ENCODE data around the gene TPSG1.

The TPSG1 gene

GRCh38 chr16:1262210-1262845 lies 37.3 kb upstream of the TPSG1 start:
- no peak overlapping the region for H3K4me3 ChIP-seq (ENCODE audit: low read depth, low read length)
- no peak for DNase-seq
- no peak for TF ChIP-seq CTCF (IDR thresholded peaks at IDR 0.05; ENCODE audit: low read depth, low read length, missing control alignments)
- no peak overlapping the region for H3K27ac ChIP-seq
- in situ Hi-C loops (cut with HindIII; ENCODE audit: low pct_ligation_motif_present, low sequenced_read_pairs), result no loop called here
- peaks cover 31% of the 10 kb centered on the region for H3K27me3 ChIP-seq (replicated peaks)
- no peaks in the 10 kb centered on the region for H3K36me3 ChIP-seq (replicated peaks)

- in situ Hi-C loops (cut with HindIII; ENCODE audit: low pct_ligation_motif_present, low sequenced_read_pairs), result no loop called here
- TF ChIP-seq CTCF (IDR thresholded peaks at IDR 0.05; ENCODE audit: low read depth, low read length, missing control alignments), result no peak
- no peak for DNase-seq
- Histone ChIP-seq H3K27ac (no peak overlapping the region), H3K4me3 (ENCODE audit: low read depth, low read length) (no peak overlapping the region), H3K36me3 (replicated peaks) (no peaks in the 10 kb centered on the region), H3K27me3 (replicated peaks) (peaks cover 31% of the 10 kb centered on the region)
Observed at GRCh38 chr16:1261131-1261892, 36.2 kb upstream of the TPSG1 start.

- no peak for DNase-seq
- in situ Hi-C loops (cut with HindIII; ENCODE audit: low pct_ligation_motif_present, low sequenced_read_pairs), result no loop called here
Observed at GRCh38 chr16:1260101-1260680, 35.1 kb upstream of the TPSG1 start.

GRCh38 chr16:1259760-1260068 lies 34.6 kb upstream of the TPSG1 start:
- no peak for TF ChIP-seq CTCF (IDR thresholded peaks at IDR 0.05; ENCODE audit: low read depth, low read length, missing control alignments)
- Histone ChIP-seq H3K4me3 (ENCODE audit: low read depth, low read length) (no peak overlapping the region), H3K27ac (no peak overlapping the region), H3K36me3 (replicated peaks) (no peaks in the 10 kb centered on the region), H3K27me3 (replicated peaks) (peaks cover 31% of the 10 kb centered on the region)
- in situ Hi-C loops (cut with HindIII; ENCODE audit: low pct_ligation_motif_present, low sequenced_read_pairs), result no loop called here
- DNase-seq, result no peak

More at GRCh38 chr16:1260101-1260680, 35.1 kb upstream of the TPSG1 start:
- Histone ChIP-seq H3K27me3 (replicated peaks) (peaks cover 31% of the 10 kb centered on the region), H3K27ac (no peak overlapping the region), H3K4me3 (ENCODE audit: low read depth, low read length) (no peak overlapping the region), H3K36me3 (replicated peaks) (no peaks in the 10 kb centered on the region)
- TF ChIP-seq CTCF (IDR thresholded peaks at IDR 0.05; ENCODE audit: low read depth, low read length, missing control alignments), result no peak

GRCh38 chr16:1258906-1259759 lies 34.1 kb upstream of the TPSG1 start:
- no peak for TF ChIP-seq CTCF (IDR thresholded peaks at IDR 0.05; ENCODE audit: low read depth, low read length, missing control alignments)
- in situ Hi-C loops (cut with HindIII; ENCODE audit: low pct_ligation_motif_present, low sequenced_read_pairs), result no loop called here
- Histone ChIP-seq H3K36me3 (replicated peaks) (no peaks in the 10 kb centered on the region), H3K27ac (no peak overlapping the region), H3K27me3 (replicated peaks) (peaks cover 31% of the 10 kb centered on the region), H3K4me3 (ENCODE audit: low read depth, low read length) (no peak overlapping the region)
- DNase-seq, result no peak

All from brain microvascular endothelial cell (primary cell).